ENCODE data around the gene PRSS2. TPM values are rescaled to one million over a fixed set of nuclear protein-coding genes. Genes with fewer than 3 reads are reported as not detected.

Gene PRSS2
- total RNA-seq, 1 donor from 2014 or later, result not detected

Other genes with a start within 250 kb of the PRSS2 start
- gene PRSS1, start 21.5 kb upstream of the PRSS2 start, total RNA-seq, result not detected
- 55.9 TPM for gene EPHB6, start 84.1 kb downstream of the PRSS2 start, total RNA-seq
- gene TRPV6, start 114.8 kb downstream of the PRSS2 start, total RNA-seq, result 27.7 TPM
- gene TRPV5, start 162.8 kb downstream of the PRSS2 start, total RNA-seq, result not detected
- not detected for gene LLCFC1, start 168.5 kb downstream of the PRSS2 start, total RNA-seq
- gene KEL, start 191.4 kb downstream of the PRSS2 start, total RNA-seq, result 1.3 TPM

Measured in ureter (tissue), 1 donor.